ENCODE data around the gene VAV2.

The VAV2 gene

GRCh38 chr9:133714606-133715294, 277.4 kb downstream of the VAV2 start:
- DNase-seq (ENCODE audit: low read depth): no peak
- H3K4me3 ChIP-seq (ENCODE audit: low read length): no peak overlapping the region
- TF ChIP-seq CTCF (IDR thresholded peaks at IDR 0.05; ENCODE audit: insufficient read depth, low read depth, low read length, missing control alignments): no peak

GRCh38 chr9:133713960-133714495, 278.1 kb downstream of the VAV2 start:
- no peak for TF ChIP-seq CTCF (IDR thresholded peaks at IDR 0.05; ENCODE audit: insufficient read depth, low read depth, low read length, missing control alignments)
- no peak for DNase-seq (ENCODE audit: low read depth)

GRCh38 chr9:133713150-133713959, 278.8 kb downstream of the VAV2 start:
- TF ChIP-seq CTCF (IDR thresholded peaks at IDR 0.05; ENCODE audit: insufficient read depth, low read depth, low read length, missing control alignments): no peak
- H3K4me3 ChIP-seq (ENCODE audit: low read length): no peak overlapping the region
- DNase-seq (ENCODE audit: low read depth): no peak

More at GRCh38 chr9:133713960-133714495, 278.1 kb downstream of the VAV2 start:
- H3K4me3 ChIP-seq (ENCODE audit: low read length): no peak overlapping the region

- no peak for TF ChIP-seq CTCF (IDR thresholded peaks at IDR 0.05; ENCODE audit: insufficient read depth, low read depth, low read length, missing control alignments)
- no peak overlapping the region for H3K4me3 ChIP-seq (ENCODE audit: low read length)
- DNase-seq (ENCODE audit: low read depth): no peak
These were observed 279.7 kb downstream of the VAV2 start for GRCh38 chr9:133712221-133713100.
